ENCODE data around the gene CRIM1.

CRIM1 gene

DNA sequence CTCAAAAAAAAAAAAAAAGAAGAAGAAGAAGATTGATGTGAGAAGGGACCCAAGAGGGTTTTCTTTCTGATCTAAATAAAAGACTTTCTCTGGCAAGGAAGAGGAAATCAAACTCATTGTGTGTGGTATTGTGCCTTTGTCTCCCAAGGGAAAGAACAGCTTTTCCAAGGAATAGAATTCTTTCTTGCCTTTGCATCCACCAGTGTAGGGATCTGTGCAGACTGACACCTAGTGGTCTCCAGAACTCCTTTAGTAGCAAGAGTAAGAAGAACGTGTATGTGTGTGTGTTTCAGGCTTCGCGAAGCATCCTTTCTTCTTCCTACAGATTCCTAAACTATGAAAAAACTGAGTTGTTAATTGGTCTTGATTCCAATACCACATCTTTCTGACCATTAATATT is 33.5 kb upstream of the CRIM1 start:
- no peak overlapping the region for H3K4me2 ChIP-seq (ENCODE audit: insufficient read depth, low read length, poor library complexity, severe bottlenecking)
- H4K91ac ChIP-seq (ENCODE audit: low read depth, low read length, poor library complexity): no peak overlapping the region
- no peak overlapping the region for H3K23ac ChIP-seq (ENCODE audit: low read depth, low read length, poor library complexity)
- no peak overlapping the region for H2BK15ac ChIP-seq (ENCODE audit: low read length)
- no peak overlapping the region for H4K8ac ChIP-seq (ENCODE audit: low read depth, low read length)
- H3K9ac ChIP-seq (ENCODE audit: low read depth, low read length, poor library complexity): no peak overlapping the region
- H3K79me1 ChIP-seq (ENCODE audit: low read depth, low read length): no peaks in the 10 kb centered on the region
- no peak overlapping the region for H2BK12ac ChIP-seq (ENCODE audit: low read length)
- H2BK120ac ChIP-seq (ENCODE audit: low read depth, low read length): no peak overlapping the region
- no peak overlapping the region for H3K14ac ChIP-seq (ENCODE audit: low read length)
- H3K18ac ChIP-seq (ENCODE audit: low read length): no peak overlapping the region
- H2AK5ac ChIP-seq (ENCODE audit: low read depth, low read length): no peak overlapping the region
- H3K4me1 ChIP-seq (ENCODE audit: control insufficient read depth in 2 of 2, insufficient read depth in 1 of 2, low read depth in 1 of 2, low read length in 2 of 2): no peaks in the 10 kb centered on the region
- WGBS, 2 donors (ENCODE audit: extremely low coverage in 2 of 2, insufficient read length in 2 of 2, insufficient replicate concordance in 1 of 2): no CpG with 5 or more reads among the region's 3 CpGs
- H3K27me3 ChIP-seq (ENCODE audit: control insufficient read depth in 3 of 3, insufficient read depth in 3 of 3, low read depth in 1 of 3, low read length in 3 of 3): no peaks in the 10 kb centered on the region
- H2BK5ac ChIP-seq (ENCODE audit: low read length): no peak overlapping the region
- no peak overlapping the region for H3K27ac ChIP-seq (replicated peaks; ENCODE audit: low read length)
- H3K4ac ChIP-seq (ENCODE audit: low read length): no peak overlapping the region
- no peak for DNase-seq (ENCODE audit: low spot score)
- H3K36me3 ChIP-seq (replicated peaks in 1 of 2; ENCODE audit: control insufficient read depth in 2 of 2, insufficient read depth in 2 of 2, low read length in 2 of 2): no peaks in the 10 kb centered on the region
- no peak overlapping the region for H3K4me3 ChIP-seq (ENCODE audit: low read length in 2 of 2)
- no peaks in the 10 kb centered on the region for H3K9me3 ChIP-seq (replicated peaks in 1 of 2; ENCODE audit: control insufficient read depth in 2 of 2, insufficient read depth in 1 of 2, low read depth in 1 of 2, low read length in 2 of 2)
- no peak overlapping the region for H2AFZ ChIP-seq (ENCODE audit: low read length)

DNA sequence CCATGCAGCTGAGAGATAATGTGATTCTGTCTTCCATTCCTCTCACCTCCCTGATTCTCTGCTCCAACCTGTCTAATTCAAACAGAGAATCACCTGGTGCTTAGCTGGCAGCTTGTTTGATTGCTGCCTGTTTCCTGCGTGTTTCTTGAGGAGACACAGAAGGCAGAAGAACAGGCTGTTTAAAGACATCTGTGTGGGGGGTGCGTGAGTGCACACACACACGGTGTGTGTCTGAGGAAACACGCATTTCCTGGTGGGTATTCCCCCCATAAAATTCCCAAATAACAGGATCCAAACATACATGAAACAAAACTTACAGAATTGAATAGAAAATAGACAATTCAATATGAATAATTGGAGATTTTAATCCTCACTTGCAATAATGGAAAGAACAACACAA is 29.3 kb upstream of the CRIM1 start:
- Histone ChIP-seq H4K8ac (ENCODE audit: low read depth, low read length) (no peak overlapping the region), H2BK12ac (ENCODE audit: low read length) (no peak overlapping the region), H2BK5ac (ENCODE audit: low read length) (no peak overlapping the region), H3K23ac (ENCODE audit: low read depth, low read length, poor library complexity) (no peak overlapping the region), H3K14ac (ENCODE audit: low read length) (no peak overlapping the region), H3K36me3 (replicated peaks in 1 of 2; ENCODE audit: control insufficient read depth in 2 of 2, insufficient read depth in 2 of 2, low read length in 2 of 2) (no peaks in the 10 kb centered on the region), H3K9ac (ENCODE audit: low read depth, low read length, poor library complexity) (no peak overlapping the region), H4K91ac (ENCODE audit: low read depth, low read length, poor library complexity) (no peak overlapping the region), H2AFZ (ENCODE audit: low read length) (no peak overlapping the region), H3K4me1 (ENCODE audit: control insufficient read depth in 2 of 2, insufficient read depth in 1 of 2, low read depth in 1 of 2, low read length in 2 of 2) (peaks cover 0 to 2% of the 10 kb centered on the region in 2 donors), H3K4me3 (ENCODE audit: low read length in 2 of 2) (no peak overlapping the region), H3K4me2 (ENCODE audit: insufficient read depth, low read length, poor library complexity, severe bottlenecking) (no peak overlapping the region), H2BK120ac (ENCODE audit: low read depth, low read length) (no peak overlapping the region), H3K9me3 (replicated peaks in 1 of 2; ENCODE audit: control insufficient read depth in 2 of 2, insufficient read depth in 1 of 2, low read depth in 1 of 2, low read length in 2 of 2) (no peaks in the 10 kb centered on the region), H2BK15ac (ENCODE audit: low read length) (no peak overlapping the region), H3K27ac (replicated peaks; ENCODE audit: low read length) (no peak overlapping the region), H3K18ac (ENCODE audit: low read length) (no peak overlapping the region), H2AK5ac (ENCODE audit: low read depth, low read length) (no peak overlapping the region), H3K79me1 (ENCODE audit: low read depth, low read length) (no peaks in the 10 kb centered on the region), H3K27me3 (ENCODE audit: control insufficient read depth in 3 of 3, insufficient read depth in 3 of 3, low read depth in 1 of 3, low read length in 3 of 3) (no peaks in the 10 kb centered on the region), H3K4ac (ENCODE audit: low read length) (no peak overlapping the region)
- no CpG with 5 or more reads among the region's 4 CpGs for WGBS, 2 donors (ENCODE audit: extremely low coverage in 2 of 2, insufficient read length in 2 of 2, insufficient replicate concordance in 1 of 2)
- DNase-seq (ENCODE audit: low spot score): no peak

DNA sequence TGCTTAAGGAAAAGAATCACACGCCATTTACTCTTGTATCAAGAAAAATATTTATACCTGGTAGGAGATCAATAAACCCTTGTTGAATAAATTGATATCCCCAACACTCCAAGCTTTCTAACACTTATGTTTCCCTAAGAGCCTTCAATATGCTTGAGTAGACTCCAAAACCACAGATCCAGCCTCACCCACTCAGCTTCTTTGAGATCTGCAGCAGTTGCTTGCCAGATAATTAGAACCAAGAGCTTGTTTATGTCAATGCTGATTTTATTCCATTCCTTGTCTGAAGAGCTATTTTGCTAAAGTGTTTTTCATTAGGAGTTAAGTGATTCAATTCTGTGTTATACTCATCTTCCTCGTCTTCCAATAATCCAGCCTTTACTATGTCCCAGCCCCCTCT is 26.3 kb upstream of the CRIM1 start:
- Histone ChIP-seq H3K27ac (replicated peaks; ENCODE audit: low read length) (no peak overlapping the region), H3K14ac (ENCODE audit: low read length) (no peak overlapping the region), H4K8ac (ENCODE audit: low read depth, low read length) (no peak overlapping the region), H3K9me3 (replicated peaks in 1 of 2; ENCODE audit: control insufficient read depth in 2 of 2, insufficient read depth in 1 of 2, low read depth in 1 of 2, low read length in 2 of 2) (no peaks in the 10 kb centered on the region), H2AFZ (ENCODE audit: low read length) (no peak overlapping the region), H2BK12ac (ENCODE audit: low read length) (no peak overlapping the region), H4K91ac (ENCODE audit: low read depth, low read length, poor library complexity) (no peak overlapping the region), H3K36me3 (replicated peaks in 1 of 2; ENCODE audit: control insufficient read depth in 2 of 2, insufficient read depth in 2 of 2, low read length in 2 of 2) (no peaks in the 10 kb centered on the region), H3K4me3 (ENCODE audit: low read length in 2 of 2) (no peak overlapping the region), H2BK120ac (ENCODE audit: low read depth, low read length) (no peak overlapping the region), H3K79me1 (ENCODE audit: low read depth, low read length) (no peaks in the 10 kb centered on the region), H3K27me3 (ENCODE audit: control insufficient read depth in 3 of 3, insufficient read depth in 3 of 3, low read depth in 1 of 3, low read length in 3 of 3) (no peaks in the 10 kb centered on the region), H3K18ac (ENCODE audit: low read length) (no peak overlapping the region), H2AK5ac (ENCODE audit: low read depth, low read length) (no peak overlapping the region), H3K4me2 (ENCODE audit: insufficient read depth, low read length, poor library complexity, severe bottlenecking) (no peak overlapping the region), H3K23ac (ENCODE audit: low read depth, low read length, poor library complexity) (no peak overlapping the region), H2BK15ac (ENCODE audit: low read length) (no peak overlapping the region), H3K9ac (ENCODE audit: low read depth, low read length, poor library complexity) (no peak overlapping the region), H3K4me1 (ENCODE audit: control insufficient read depth in 2 of 2, insufficient read depth in 1 of 2, low read depth in 1 of 2, low read length in 2 of 2) (peaks cover 0 to 2% of the 10 kb centered on the region in 2 donors), H3K4ac (ENCODE audit: low read length) (no peak overlapping the region), H2BK5ac (ENCODE audit: low read length) (no peak overlapping the region)
- WGBS, 2 donors (ENCODE audit: extremely low coverage in 2 of 2, insufficient read length in 2 of 2, insufficient replicate concordance in 1 of 2): no CpG with 5 or more reads among the region's 2 CpGs
- DNase-seq (ENCODE audit: low spot score): no peak

DNA sequence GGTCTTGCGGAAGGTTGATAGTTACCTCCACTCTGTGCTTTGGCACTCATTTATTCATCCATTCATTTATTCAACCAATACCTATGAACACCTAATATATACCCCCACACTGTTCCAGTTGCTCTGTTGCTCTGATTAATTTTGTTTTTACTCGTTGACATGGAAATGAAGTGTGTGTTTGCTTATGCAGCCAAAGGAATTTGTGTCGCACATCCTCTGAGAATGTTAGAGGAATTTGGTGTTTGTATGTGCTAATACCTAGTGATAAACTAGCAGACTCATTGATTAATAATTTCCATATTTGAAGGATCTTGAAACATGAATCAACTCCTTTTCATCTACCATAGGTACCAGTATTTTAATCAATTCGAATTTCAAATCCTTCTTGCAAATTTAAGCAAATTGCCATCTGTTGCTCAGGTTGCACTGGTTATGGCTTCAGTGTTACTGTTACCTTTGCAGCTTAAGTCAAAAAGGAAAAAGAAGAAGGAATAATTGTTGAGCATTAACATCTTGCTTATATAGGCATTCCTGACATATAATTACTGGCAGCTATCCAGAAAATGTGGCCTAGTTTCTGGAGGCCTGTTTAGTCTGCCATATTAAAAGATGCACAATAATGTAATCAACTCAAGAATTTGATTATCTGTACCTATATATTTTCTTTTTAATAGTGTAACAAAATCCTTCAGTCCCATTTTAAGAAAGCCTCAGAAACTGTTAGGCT is 25.7 kb upstream of the CRIM1 start:
- Histone ChIP-seq H3K9ac (ENCODE audit: low read depth, low read length, poor library complexity) (no peak overlapping the region), H3K4ac (ENCODE audit: low read length) (no peak overlapping the region), H3K23ac (ENCODE audit: low read depth, low read length, poor library complexity) (no peak overlapping the region), H3K18ac (ENCODE audit: low read length) (no peak overlapping the region), H3K79me1 (ENCODE audit: low read depth, low read length) (no peaks in the 10 kb centered on the region), H2BK12ac (ENCODE audit: low read length) (no peak overlapping the region), H3K4me1 (ENCODE audit: control insufficient read depth in 2 of 2, insufficient read depth in 1 of 2, low read depth in 1 of 2, low read length in 2 of 2) (peaks cover 0 to 2% of the 10 kb centered on the region in 2 donors), H4K8ac (ENCODE audit: low read depth, low read length) (no peak overlapping the region), H3K4me3 (ENCODE audit: low read length in 2 of 2) (no peak overlapping the region), H2BK120ac (ENCODE audit: low read depth, low read length) (no peak overlapping the region), H3K27ac (replicated peaks; ENCODE audit: low read length) (no peak overlapping the region), H2BK15ac (ENCODE audit: low read length) (no peak overlapping the region), H2AK5ac (ENCODE audit: low read depth, low read length) (no peak overlapping the region), H3K9me3 (replicated peaks in 1 of 2; ENCODE audit: control insufficient read depth in 2 of 2, insufficient read depth in 1 of 2, low read depth in 1 of 2, low read length in 2 of 2) (no peaks in the 10 kb centered on the region), H3K36me3 (replicated peaks in 1 of 2; ENCODE audit: control insufficient read depth in 2 of 2, insufficient read depth in 2 of 2, low read length in 2 of 2) (no peaks in the 10 kb centered on the region), H2BK5ac (ENCODE audit: low read length) (no peak overlapping the region), H4K91ac (ENCODE audit: low read depth, low read length, poor library complexity) (no peak overlapping the region), H3K27me3 (ENCODE audit: control insufficient read depth in 3 of 3, insufficient read depth in 3 of 3, low read depth in 1 of 3, low read length in 3 of 3) (no peaks in the 10 kb centered on the region), H3K4me2 (ENCODE audit: insufficient read depth, low read length, poor library complexity, severe bottlenecking) (no peak overlapping the region), H3K14ac (ENCODE audit: low read length) (no peak overlapping the region), H2AFZ (ENCODE audit: low read length) (no peak overlapping the region)
- WGBS, 2 donors (ENCODE audit: extremely low coverage in 2 of 2, insufficient read length in 2 of 2, insufficient replicate concordance in 1 of 2): no CpG with 5 or more reads among the region's 4 CpGs
- no peak for DNase-seq (ENCODE audit: low spot score)
